ENCODE data around the gene CUZD1. TPM values are rescaled to one million over a fixed set of nuclear protein-coding genes. Genes with fewer than 3 reads are reported as not detected.
A peak's percentile ranks its signal among the peaks of the same experiment; 100 is the strongest.

CUZD1 gene
- total and polyA plus RNA-seq, 4 donors, result 0.29 to 1.5 (median 0.97) TPM

- Histone ChIP-seq H3K4me1 (ENCODE audit: control insufficient read depth in 5 of 5, insufficient read depth in 5 of 5, low read length in 5 of 5) (no peaks in the 10 kb centered on the region), H3K27me3 (ENCODE audit: control insufficient read depth in 3 of 3, insufficient read depth in 3 of 3, low read length in 2 of 3) (no peaks in the 10 kb centered on the region), H3K27ac (ENCODE audit: low read depth in 1 of 2, low read length in 1 of 2) (no peak overlapping the region), H3K4me3 (no peak overlapping the region), H3K9ac (ENCODE audit: insufficient read depth in 1 of 2, low read length in 2 of 2) (no peak overlapping the region), H3K9me3 (ENCODE audit: control insufficient read depth in 4 of 4, insufficient read depth in 3 of 4, low read length in 3 of 4) (peaks cover 0 to 3% (median 0%) of the 10 kb centered on the region in 4 donors), H3K36me3 (ENCODE audit: control insufficient read depth in 4 of 4, insufficient read depth in 4 of 4, low read length in 4 of 4) (no peaks in the 10 kb centered on the region)
- WGBS, 2 donors, result 8 to 12% methylated on average over 3 of the region's 3 CpGs
- peak; percentile 22 to 68 (median 48) for DNase-seq
- TF ChIP-seq CTCF (IDR thresholded peaks at IDR 0.05; ENCODE audit: control extremely low read depth, extremely low read depth), result no peak
- ATAC-seq (ENCODE audit: insufficient read depth, low FRiP score), result no peak
Observed at GRCh38 chr10:122786269-122786668, 59.4 kb downstream of the CUZD1 start.

DNA sequence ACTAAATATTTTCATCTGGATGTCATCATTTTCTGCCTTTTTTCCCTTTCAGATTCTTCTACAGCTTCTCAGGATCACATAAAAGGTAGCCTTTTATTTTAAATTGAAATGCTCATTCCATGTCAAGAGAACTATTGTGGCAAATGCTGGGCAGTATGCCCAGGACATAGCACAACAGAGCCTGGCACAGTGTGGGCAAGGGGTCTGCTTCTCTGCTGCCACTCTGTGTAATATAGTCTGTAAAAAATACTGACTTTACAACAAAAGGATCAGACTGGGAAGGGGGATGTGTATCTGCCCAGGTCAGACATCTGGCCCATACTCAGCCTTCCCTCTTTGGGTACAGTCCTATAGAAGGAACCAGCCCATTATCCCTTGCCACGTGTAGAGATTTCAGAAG lies 62.7 kb downstream of the CUZD1 start:
- Histone ChIP-seq H3K9ac (ENCODE audit: insufficient read depth in 1 of 2, low read length in 2 of 2) (no peak overlapping the region), H3K4me3 (no peak overlapping the region), H3K4me1 (ENCODE audit: control insufficient read depth in 5 of 5, insufficient read depth in 5 of 5, low read length in 5 of 5) (no peaks in the 10 kb centered on the region), H3K9me3 (ENCODE audit: control insufficient read depth in 4 of 4, insufficient read depth in 3 of 4, low read length in 3 of 4) (peaks cover 0 to 3% (median 0%) of the 10 kb centered on the region in 4 donors), H3K36me3 (ENCODE audit: control insufficient read depth in 4 of 4, insufficient read depth in 4 of 4, low read length in 4 of 4) (no peaks in the 10 kb centered on the region), H3K27me3 (ENCODE audit: control insufficient read depth in 3 of 3, insufficient read depth in 3 of 3, low read length in 2 of 3) (no peaks in the 10 kb centered on the region), H3K27ac (ENCODE audit: low read depth in 1 of 2, low read length in 1 of 2) (no peak overlapping the region)
- DNase-seq, result no peak
- WGBS, 2 donors, result 66 to 81% methylated on average over 1 of the region's 1 CpG
- TF ChIP-seq CTCF (IDR thresholded peaks at IDR 0.05; ENCODE audit: control extremely low read depth, extremely low read depth), result no peak
- ATAC-seq (ENCODE audit: insufficient read depth, low FRiP score), result no peak

Other genes starting within 250 kb of the CUZD1 start
- gene C10orf120, start 146.0 kb downstream of the CUZD1 start, total RNA-seq, result not detected
- gene C10orf120, start 146.0 kb downstream of the CUZD1 start, polyA plus RNA-seq, result not detected
- gene FAM24B, start 33.7 kb upstream of the CUZD1 start, total RNA-seq, result 1 to 10 TPM; 3.0 to 7.8 TPM
- gene FAM24B, start 33.7 kb upstream of the CUZD1 start, polyA plus RNA-seq, result 1 to 10 TPM; 1.6 to 3.3 TPM
- gene FAM24A, start 64.8 kb upstream of the CUZD1 start, total RNA-seq, result not detected
- gene FAM24A, start 64.8 kb upstream of the CUZD1 start, polyA plus RNA-seq, result not detected
- gene C10orf88, start 108.4 kb upstream of the CUZD1 start, total RNA-seq, result 10 to 100 TPM in 1 of 2 donors, 1 to 10 TPM in 1; 4.8 to 17.1 TPM
- gene C10orf88, start 108.4 kb upstream of the CUZD1 start, polyA plus RNA-seq, result 1 to 10 TPM; 3.7 to 5.2 TPM
- 1 to 10 TPM; 1.8 to 5.0 TPM for gene PSTK, start 134.5 kb upstream of the CUZD1 start, total RNA-seq
- gene PSTK, start 134.5 kb upstream of the CUZD1 start, polyA plus RNA-seq, result 1 to 10 TPM; 1.9 to 4.7 TPM
- 10 to 100 TPM; 12.1 to 19.9 TPM for gene IKZF5, start 162.9 kb upstream of the CUZD1 start, total RNA-seq
- 10 to 100 TPM in 1 of 2 donors, 1 to 10 TPM in 1; 6.1 to 11.0 TPM for gene IKZF5, start 162.9 kb upstream of the CUZD1 start, polyA plus RNA-seq
- gene ACADSB, start 163.1 kb upstream of the CUZD1 start, total RNA-seq, result 10 to 100 TPM; 20.4 to 36.2 TPM
- 1 to 10 TPM; 8.2 to 9.5 TPM for gene ACADSB, start 163.1 kb upstream of the CUZD1 start, polyA plus RNA-seq

Measured in lung (tissue), 12 donors.